ENCODE results near the gene NACC1.
"Not testable (repeated sequence)": the region's sequence is repeated elsewhere in the genome, so short reads cannot be mapped to it uniquely, and the experiment has no call there.

Gene NACC1

DNA sequence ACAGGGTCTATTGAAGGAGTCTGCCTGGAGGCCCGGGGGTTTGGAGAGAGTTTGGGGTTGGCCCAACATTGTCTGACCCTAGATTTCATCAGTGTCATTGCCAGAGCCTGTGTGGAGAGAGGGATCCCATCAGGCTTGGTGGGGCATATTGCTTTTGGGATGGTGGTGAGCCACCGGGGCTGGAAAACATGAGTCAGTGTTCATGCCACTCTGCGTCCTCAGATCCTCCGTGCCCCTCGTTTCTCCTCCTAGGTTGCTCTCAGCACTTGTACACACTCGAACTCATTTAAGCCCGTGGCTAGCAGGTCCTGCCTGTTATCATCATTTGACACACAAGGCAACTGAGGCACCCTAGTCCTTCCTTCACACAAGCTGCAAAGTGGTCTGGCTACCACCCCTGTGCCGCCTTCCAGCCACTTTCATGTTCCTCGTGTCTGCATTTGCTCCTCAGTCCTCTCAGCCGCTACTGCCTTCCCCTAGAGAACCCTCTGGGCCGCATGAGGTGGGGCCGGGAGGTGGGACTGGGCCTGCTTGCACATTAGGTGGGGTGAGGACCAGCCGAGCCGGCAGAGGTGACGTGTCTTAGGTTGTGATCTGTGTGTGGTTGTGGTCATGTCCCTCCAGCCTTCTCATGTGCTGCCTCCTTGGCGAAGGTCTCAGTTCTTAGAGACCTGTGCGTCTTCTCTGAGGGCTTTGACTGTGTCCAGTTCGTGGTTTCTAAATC is 3.6 kb downstream of the NACC1 start:
- no peak for DNase-seq

DNA sequence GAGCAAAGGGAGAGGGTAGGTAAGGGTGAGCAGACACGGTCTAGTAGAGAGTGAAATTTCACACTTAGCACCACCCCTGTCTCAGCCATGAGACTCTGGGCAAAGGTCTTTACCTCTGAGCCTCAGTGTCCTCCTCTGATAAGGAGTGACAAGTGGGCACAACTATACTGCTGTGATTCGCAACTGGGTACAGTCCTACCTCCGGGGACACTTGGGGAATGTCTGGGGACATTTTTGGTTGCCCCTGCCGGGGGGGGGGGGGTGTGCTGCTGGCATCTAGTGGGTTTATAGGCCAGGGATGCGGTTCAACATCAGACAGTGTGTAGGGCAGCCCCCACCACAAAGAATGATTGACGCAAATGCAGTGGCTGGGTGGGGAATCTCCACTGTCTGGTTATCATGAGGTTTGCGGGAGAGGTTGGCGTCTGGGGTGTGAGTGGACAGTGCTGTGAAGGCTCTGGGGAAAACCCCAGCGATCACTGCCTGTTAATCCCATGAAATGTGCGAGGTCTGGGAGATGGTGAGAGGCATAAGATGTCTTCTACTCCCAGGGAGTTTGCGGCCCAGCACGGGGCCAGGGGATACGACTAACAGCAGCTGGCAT is 4.3 kb downstream of the NACC1 start:
- DNase-seq, result no peak

GRCh38 chr19:13122980-13123957 is 5.2 kb downstream of the NACC1 start:
- no peak for DNase-seq

DNA sequence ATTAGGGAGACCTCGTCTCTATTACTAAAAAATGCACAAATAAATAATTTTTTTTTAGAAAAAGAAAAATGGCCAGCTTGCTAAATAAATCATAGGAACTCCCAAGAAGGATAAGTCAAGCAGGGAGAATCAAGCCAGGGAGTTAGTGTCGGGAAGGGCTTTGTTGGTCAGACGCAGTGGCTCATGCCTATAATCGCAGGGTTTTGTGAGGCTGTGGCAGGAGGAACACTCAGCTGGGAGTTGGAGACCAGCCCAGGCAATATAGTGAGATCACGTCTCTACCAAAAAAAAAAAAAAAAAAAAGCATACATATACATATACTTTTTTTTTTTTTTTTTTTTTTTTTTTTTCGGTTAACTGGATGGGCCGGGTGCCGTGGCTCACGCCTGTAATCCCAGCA is 9.0 kb downstream of the NACC1 start:
- DNase-seq, result no peak

DNA sequence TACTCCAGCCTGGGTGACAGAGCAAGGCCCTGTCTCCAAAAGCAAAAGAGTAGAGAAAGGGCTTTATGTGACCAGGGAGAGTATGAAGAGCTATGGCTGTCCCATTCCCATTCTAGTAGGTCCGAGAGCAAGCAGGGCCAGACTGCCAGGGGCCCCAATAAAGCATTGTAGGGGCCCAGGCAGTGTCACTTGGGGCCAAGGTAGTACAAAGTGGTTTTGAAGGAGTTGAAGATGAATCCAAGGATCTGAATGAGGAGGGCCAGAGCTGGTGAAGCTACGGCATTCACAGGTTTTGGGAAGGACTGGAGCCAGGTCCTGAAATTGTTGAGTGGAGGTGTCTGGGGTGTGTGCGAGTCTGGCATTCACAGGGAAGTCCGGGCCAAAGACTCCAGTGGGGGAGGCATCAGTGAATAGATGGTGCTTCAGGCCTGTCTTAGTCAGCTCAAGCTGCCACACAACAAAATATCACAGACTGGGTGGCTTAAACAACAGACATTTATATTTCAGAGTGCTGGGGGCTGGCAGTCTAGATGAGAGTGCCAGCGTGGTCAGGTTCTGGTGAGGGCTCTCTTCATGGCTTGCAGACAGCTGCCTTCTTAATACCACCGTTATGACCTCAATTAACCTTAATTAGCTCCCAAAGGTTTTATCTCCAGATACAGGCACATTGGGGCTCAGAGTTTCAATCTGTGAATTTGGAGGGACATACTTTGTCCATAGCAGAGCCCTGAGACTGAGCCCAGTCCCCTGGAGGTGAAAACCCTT is 9.9 kb downstream of the NACC1 start:
- DNase-seq, result no peak

- DNase-seq, result no peak
These were observed 10.5 kb downstream of the NACC1 start for GRCh38 chr19:13128583-13128982.

GRCh38 chr19:13129384-13129783 is 11.3 kb downstream of the NACC1 start:
- DNase-seq, result no peak

- no peak for DNase-seq
These were observed 12.9 kb downstream of the NACC1 start for GRCh38 chr19:13130886-13131490.

GRCh38 chr19:13132471-13133180 is 14.6 kb downstream of the NACC1 start:
- peak; percentile 76 for DNase-seq

- no peak for DNase-seq
These were observed 15.3 kb downstream of the NACC1 start for GRCh38 chr19:13133241-13133870.

DNA sequence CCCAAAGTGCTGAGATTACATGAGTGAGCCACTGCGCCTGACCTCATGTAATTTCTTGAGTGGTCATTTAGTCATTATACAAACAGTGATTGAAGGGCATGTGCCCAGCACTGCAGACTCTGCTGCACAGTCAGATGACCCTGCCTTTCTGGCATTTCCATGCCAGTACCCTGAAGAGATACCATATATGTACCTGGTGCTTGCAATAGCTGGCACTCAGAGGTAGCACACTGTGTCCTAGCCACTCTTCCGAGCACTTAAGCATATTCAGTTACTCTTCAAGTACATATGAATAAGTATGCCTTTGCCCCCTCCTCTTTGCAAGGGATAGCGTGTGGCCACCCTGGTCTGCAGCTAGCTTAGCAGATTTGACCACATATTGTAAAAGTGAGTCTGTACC is 16.6 kb downstream of the NACC1 start:
- no peak for DNase-seq

- DNase-seq, result no peak
These were observed 17.3 kb downstream of the NACC1 start for GRCh38 chr19:13135068-13136062.

- no peak for DNase-seq
These were observed 19.3 kb downstream of the NACC1 start for GRCh38 chr19:13137290-13137794.

DNA sequence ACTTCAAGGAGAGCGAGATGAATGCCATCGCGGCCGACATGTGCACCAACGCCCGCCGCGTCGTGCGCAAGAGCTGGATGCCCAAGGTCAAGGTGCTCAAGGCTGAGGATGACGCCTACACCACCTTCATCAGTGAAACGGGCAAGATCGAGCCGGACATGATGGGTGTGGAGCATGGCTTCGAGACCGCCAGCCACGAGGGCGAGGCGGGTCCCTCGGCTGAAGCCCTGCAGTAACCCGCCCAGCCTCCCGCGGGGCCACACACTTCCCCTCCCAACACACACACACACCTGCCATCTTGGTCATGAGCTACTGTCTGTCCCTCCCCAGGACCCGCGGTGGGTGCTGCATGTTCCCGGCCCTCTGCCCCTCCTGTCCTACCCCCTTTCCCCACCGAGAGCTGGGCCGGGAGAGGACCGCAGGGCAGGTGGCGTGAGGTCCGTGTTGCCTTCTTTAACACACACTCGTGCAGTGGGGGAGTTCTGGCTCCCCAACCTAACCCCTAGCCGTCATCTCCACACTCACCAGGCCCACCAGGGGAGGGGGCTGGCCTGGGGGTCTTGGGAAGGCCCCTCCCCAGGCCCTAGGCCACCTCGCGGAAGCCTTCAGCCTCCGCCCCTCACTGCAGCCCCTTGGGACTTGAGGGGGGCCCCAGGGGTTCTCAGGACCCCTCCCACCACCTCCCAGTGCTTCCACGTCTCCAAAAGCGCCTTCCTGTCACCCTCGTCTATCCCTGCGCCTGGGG is 20.3 kb downstream of the NACC1 start:
- DNase-seq, result no peak

DNA sequence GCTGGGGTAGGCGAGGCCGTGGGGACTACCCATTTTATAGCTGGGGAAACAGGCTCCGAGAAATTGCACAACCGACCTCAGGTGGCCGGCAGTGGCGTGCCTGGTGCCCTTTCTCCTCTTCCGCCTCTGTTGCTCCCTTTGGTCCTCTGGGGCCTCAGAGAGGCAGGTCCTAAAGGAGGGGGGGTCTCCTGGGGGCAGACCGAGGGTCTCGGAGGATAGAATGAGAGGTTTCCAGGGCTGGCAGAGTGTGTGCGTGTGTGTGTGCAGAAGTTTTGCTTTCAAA is 20.8 kb downstream of the NACC1 start:
- no peak for DNase-seq

DNA sequence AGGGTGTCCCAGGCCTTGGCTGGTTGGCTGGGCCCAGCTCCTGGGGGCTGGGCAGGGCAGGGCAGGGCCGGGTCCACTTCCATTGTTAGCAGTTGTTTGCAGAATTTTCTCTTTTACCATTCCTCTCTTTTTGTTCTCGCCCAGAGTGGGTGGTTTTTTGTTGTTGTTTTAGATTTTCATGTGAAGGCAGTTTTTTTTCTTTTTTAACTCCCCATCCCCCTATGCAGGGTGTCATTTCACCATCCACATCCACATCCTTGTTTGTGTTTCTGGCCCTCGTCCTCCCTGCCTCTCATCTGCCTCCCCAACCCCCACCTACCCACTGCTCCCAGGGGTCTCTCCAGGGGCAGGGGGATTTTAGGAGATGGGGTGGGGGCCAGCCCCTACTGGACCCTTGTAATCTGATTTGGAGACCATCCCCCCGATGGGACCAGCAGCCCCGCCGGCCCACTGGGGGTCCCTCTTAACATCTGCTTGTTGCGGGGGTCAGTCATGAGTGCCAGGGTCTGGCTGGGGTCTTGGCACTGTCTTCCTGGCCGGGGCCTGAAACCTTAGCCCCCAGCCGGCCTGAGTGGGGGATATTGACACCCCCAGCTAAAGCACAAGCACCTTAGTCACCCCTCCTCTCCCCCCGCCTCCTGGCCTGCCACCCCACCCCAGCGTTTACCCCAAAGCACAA is 21.7 kb downstream of the NACC1 start:
- no peak for DNase-seq

GRCh38 chr19:13146763-13147563 is 28.9 kb downstream of the NACC1 start:
- no peak for DNase-seq

- DNase-seq, result not testable (repeated sequence)
These were observed 31.1 kb downstream of the NACC1 start for GRCh38 chr19:13149173-13149627.

All from stimulated activated CD4-positive, alpha-beta T cell treated with anti-CD3 and anti-CD28 coated beads, Interleukin-4, amount 100 ng/mL, for 24 hours (primary cell).